ENCODE results near the gene FAM83G. TPM values are rescaled to one million over a fixed set of nuclear protein-coding genes. Genes with fewer than 3 reads are reported as not detected.
"Not testable (repeated sequence)": the region's sequence is repeated elsewhere in the genome, so short reads cannot be mapped to it uniquely, and the experiment has no call there.

FAM83G gene
- total and polyA plus RNA-seq, 2 experiments from 2014 or later: 14.7 to 25.4 TPM

DNA sequence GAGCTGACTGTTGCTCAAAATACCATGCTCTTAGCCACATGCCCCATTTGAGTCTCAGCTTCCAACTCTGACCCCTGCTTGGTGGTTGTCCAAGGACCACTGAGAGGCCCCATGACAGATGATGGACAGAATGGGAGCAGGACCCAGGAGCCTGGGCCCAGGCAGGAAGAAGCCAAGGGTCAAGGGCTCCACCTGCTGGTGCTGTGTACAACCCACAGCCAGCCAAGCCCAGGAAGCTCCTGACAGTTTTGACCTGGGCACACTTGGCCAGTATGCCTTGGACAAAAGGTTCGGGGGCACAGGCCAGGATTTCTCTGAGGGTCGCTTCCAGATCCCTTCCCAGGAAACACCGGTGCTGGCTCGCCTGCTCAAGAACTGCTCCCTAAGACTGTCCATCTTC, 27.2 kb upstream of the FAM83G start:
- not testable (repeated sequence) for H3K4me2 ChIP-seq; H3K4me1 ChIP-seq (ENCODE audit: insufficient read depth); H4K20me1 ChIP-seq (ENCODE audit: insufficient read depth, poor library complexity, severe bottlenecking); H3K36me3 ChIP-seq (replicated peaks; ENCODE audit: insufficient read depth, low read depth); H3K9me3 ChIP-seq (ENCODE audit: low read depth); DNase-seq (ENCODE audit: low spot score); H3K27me3 ChIP-seq; H3K4me3 ChIP-seq; H3K79me2 ChIP-seq; H3K9me2 ChIP-seq (replicated peaks; ENCODE audit: insufficient read depth); H2AFZ ChIP-seq; H3K27ac ChIP-seq
- TF ChIP-seq, protein P1, sequence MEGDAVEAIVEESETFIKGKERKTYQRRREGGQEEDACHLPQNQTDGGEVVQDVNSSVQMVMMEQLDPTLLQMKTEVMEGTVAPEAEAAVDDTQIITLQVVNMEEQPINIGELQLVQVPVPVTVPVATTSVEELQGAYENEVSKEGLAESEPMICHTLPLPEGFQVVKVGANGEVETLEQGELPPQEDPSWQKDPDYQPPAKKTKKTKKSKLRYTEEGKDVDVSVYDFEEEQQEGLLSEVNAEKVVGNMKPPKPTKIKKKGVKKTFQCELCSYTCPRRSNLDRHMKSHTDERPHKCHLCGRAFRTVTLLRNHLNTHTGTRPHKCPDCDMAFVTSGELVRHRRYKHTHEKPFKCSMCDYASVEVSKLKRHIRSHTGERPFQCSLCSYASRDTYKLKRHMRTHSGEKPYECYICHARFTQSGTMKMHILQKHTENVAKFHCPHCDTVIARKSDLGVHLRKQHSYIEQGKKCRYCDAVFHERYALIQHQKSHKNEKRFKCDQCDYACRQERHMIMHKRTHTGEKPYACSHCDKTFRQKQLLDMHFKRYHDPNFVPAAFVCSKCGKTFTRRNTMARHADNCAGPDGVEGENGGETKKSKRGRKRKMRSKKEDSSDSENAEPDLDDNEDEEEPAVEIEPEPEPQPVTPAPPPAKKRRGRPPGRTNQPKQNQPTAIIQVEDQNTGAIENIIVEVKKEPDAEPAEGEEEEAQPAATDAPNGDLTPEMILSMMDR (IDR thresholded peaks at IDR 0.05; ENCODE audit: poor library complexity): peak; percentile 35
- whole genome bisulfite sequencing (ENCODE audit: low lambda C conversion rate, missing lambda C conversion rate): no CpG with 5 or more reads among the region's 4 CpGs

DNA sequence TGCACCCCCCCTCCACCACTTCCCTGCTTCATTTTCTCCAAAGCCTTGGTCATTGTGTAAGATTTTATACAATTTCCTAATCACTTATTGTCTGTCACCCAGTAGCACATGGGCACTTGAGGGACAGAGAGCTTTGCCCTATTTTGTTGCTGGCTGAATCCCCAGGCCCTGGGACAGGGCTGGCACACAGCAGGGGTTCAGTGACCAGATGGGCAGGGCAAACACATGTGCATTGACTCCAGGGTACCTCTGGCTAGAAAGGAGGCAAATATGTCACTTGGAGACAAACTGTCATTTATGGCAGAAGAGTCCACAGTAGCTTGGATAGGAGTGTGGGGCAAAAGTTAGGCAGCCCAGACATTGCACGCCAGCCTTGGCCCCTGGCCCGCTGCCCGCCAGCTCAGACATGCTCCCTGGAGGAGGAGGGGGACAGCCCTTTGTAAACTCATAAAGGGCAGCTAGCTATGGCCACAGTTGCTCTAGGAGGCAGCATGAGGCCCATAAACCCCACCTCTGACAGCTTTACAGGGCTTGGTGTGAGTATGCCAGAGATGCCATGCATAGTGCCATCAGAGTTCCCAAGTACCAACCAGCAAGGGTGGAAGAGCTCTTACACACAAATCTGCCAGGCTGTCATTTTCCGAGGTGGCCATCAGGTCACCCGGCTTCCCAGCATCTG, 26.3 kb upstream of the FAM83G start:
- not testable (repeated sequence) for H3K4me3 ChIP-seq; H3K9me3 ChIP-seq (ENCODE audit: low read depth); H3K27me3 ChIP-seq; H4K20me1 ChIP-seq (ENCODE audit: insufficient read depth, poor library complexity, severe bottlenecking); H3K9me2 ChIP-seq (replicated peaks; ENCODE audit: insufficient read depth); H3K4me2 ChIP-seq; H3K4me1 ChIP-seq (ENCODE audit: insufficient read depth); H2AFZ ChIP-seq; H3K36me3 ChIP-seq (replicated peaks; ENCODE audit: insufficient read depth, low read depth); H3K27ac ChIP-seq; DNase-seq (ENCODE audit: low spot score); H3K79me2 ChIP-seq
- WGBS (ENCODE audit: low lambda C conversion rate, missing lambda C conversion rate): no CpG with 5 or more reads among the region's 5 CpGs

DNA sequence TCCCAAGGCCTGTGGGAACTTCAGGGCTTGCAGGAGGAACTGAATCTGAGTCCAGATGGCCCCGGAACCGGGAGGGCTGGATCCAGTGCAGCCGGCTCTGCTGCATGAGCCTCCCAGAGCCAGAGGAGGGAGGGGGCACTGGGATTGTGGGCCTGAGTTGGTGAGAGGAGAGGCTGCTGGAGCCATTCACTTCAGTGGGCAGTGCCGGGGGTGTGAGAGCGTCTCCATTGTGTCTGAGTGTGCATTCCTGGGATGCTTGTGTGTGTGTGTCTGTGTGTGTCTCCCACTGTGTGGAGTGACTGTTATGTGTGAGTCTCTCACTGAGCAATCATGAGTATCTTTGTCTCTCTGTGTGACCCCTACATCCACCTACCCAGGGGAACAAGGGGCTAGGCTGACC, 25.2 kb upstream of the FAM83G start:
- H3K4me3 ChIP-seq; H3K79me2 ChIP-seq; H3K36me3 ChIP-seq (replicated peaks; ENCODE audit: insufficient read depth, low read depth); H4K20me1 ChIP-seq (ENCODE audit: insufficient read depth, poor library complexity, severe bottlenecking); H2AFZ ChIP-seq; DNase-seq (ENCODE audit: low spot score); H3K27me3 ChIP-seq; H3K4me1 ChIP-seq (ENCODE audit: insufficient read depth); H3K27ac ChIP-seq; H3K4me2 ChIP-seq; H3K9me3 ChIP-seq (ENCODE audit: low read depth); H3K9me2 ChIP-seq (replicated peaks; ENCODE audit: insufficient read depth): not testable (repeated sequence)
- no CpG with 5 or more reads among the region's 5 CpGs for WGBS (ENCODE audit: low lambda C conversion rate, missing lambda C conversion rate)

DNA sequence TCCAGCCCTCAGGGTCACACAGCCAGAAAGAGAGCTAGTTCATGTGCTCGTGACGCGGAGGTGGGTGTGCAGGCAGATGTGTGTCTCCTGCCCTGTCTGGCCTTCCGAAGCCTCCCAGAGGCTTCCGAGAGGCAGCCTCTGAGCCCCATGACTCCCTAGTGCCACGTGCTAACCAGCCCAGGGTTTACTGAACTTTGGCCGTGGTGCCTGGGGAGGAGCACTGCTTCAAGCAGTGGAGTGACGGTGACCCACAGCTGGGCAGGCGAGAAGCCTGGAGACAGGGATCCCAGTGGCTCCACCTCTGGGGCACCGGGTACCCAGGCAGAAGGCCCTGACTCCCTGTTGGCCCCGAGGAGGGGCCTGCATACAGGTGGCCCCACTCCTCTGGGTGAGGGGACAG, 24.1 kb upstream of the FAM83G start:
- H3K4me3 ChIP-seq; H3K4me1 ChIP-seq (ENCODE audit: insufficient read depth); H3K9me2 ChIP-seq (replicated peaks; ENCODE audit: insufficient read depth); H3K27me3 ChIP-seq; H3K79me2 ChIP-seq; H3K27ac ChIP-seq; H2AFZ ChIP-seq; H3K9me3 ChIP-seq (ENCODE audit: low read depth); DNase-seq (ENCODE audit: low spot score); H4K20me1 ChIP-seq (ENCODE audit: insufficient read depth, poor library complexity, severe bottlenecking); H3K4me2 ChIP-seq; H3K36me3 ChIP-seq (replicated peaks; ENCODE audit: insufficient read depth, low read depth): not testable (repeated sequence)
- no CpG with 5 or more reads among the region's 11 CpGs for WGBS (ENCODE audit: low lambda C conversion rate, missing lambda C conversion rate)

DNA sequence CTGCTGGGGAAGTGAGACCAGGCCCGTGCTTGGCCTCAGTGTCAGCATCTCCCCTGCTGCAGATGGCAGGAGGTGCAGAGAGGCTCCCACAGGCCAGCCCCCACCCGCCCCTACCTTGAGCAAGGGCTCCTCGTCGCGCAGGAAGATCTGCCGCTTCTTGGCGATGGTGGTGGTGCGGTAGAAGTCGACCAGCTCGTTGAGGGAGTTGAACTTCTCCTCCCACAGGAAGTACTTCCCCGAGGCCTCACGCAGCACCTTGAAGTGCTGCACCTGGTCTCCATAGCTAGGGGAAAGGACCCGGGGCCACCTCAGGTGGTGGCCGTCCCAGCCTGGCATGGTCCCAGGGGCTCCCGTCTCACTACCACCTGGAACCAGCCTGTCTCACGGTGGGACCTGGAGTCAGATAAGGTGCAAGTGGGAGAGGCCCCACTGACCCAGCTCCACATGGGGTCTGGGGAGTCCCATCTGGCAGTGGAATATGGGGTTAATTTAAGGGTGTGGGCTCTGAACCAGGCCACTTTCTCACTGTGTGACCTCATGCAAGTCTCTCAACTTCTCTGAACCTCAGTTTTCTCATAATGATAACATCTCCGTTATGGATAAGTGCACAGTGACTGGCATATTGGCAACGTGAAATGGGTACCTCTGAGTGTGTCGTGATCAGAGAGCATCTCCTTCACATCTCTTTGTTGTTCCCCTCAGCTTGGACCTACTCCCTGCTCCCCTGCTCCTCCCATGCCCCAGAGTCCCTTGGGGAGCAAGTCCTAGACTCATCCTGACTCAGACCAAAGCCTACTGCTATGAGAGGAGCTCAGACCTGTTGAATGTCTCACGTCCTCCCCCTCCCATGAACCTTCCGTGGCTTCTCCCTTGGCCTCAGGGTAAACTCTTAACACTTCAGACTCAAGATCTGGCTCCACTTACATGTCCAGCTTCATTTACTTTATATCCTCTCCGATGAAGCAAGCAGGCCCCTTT, 19.8 kb upstream of the FAM83G start:
- H3K9me3 ChIP-seq (ENCODE audit: low read depth): no peaks in the 10 kb centered on the region

More for the DNA sequence above, 19.8 kb upstream of the FAM83G start:
- WGBS (ENCODE audit: low lambda C conversion rate, missing lambda C conversion rate): 88% methylated on average over 22 of the region's 22 CpGs
- no peak for DNase-seq (ENCODE audit: low spot score)
- no peak overlapping the region for H3K4me2 ChIP-seq
- H3K27me3 ChIP-seq: no peaks in the 10 kb centered on the region
- H3K79me2 ChIP-seq: no peaks in the 10 kb centered on the region
- H3K36me3 ChIP-seq (replicated peaks; ENCODE audit: insufficient read depth, low read depth): no peaks in the 10 kb centered on the region
- no peaks in the 10 kb centered on the region for H3K9me2 ChIP-seq (replicated peaks; ENCODE audit: insufficient read depth)
- no peak overlapping the region for H2AFZ ChIP-seq
- no peak overlapping the region for H3K27ac ChIP-seq
- H3K4me3 ChIP-seq: no peak overlapping the region
- H3K4me1 ChIP-seq (ENCODE audit: insufficient read depth): no peaks in the 10 kb centered on the region
- TF ChIP-seq EZH2 (IDR thresholded peaks at IDR 0.05; ENCODE audit: borderline replicate concordance): no peak
- TF ChIP-seq EZH2phosphoT487 (IDR thresholded peaks at IDR 0.05; ENCODE audit: low read depth, severe bottlenecking, unreplicated experiment): no peak
- TF ChIP-seq, protein P1 (IDR thresholded peaks at IDR 0.05; ENCODE audit: poor library complexity): no peak
- H4K20me1 ChIP-seq (ENCODE audit: insufficient read depth, poor library complexity, severe bottlenecking): no peaks in the 10 kb centered on the region

Measured in hepatocyte (in vitro differentiated cells).